Skin of body (tissue), 2 donors: ENCODE data around the gene ZDHHC11B. TPM values are rescaled to one million over a fixed set of nuclear protein-coding genes. Genes with fewer than 3 reads are reported as not detected.

Experiments used
- DNase-seq: peaks from one replicate; lab custom pipeline; 2025; lab: John Stamatoyannopoulos, UW
- total RNA-seq: library from RNA; depleted of rRNA; stranded (reverse); fragments of >200 nt; gene quantifications from one replicate; pipeline ENCODE4 v1.2.3, GENCODE V29; 2014

ZDHHC11B gene
- total RNA-seq, 1 donor from 2014 or later, result 0.89 TPM

GRCh38 chr5:662751-663435, 121.6 kb downstream of the ZDHHC11B start:
- no peak for DNase-seq

DNA sequence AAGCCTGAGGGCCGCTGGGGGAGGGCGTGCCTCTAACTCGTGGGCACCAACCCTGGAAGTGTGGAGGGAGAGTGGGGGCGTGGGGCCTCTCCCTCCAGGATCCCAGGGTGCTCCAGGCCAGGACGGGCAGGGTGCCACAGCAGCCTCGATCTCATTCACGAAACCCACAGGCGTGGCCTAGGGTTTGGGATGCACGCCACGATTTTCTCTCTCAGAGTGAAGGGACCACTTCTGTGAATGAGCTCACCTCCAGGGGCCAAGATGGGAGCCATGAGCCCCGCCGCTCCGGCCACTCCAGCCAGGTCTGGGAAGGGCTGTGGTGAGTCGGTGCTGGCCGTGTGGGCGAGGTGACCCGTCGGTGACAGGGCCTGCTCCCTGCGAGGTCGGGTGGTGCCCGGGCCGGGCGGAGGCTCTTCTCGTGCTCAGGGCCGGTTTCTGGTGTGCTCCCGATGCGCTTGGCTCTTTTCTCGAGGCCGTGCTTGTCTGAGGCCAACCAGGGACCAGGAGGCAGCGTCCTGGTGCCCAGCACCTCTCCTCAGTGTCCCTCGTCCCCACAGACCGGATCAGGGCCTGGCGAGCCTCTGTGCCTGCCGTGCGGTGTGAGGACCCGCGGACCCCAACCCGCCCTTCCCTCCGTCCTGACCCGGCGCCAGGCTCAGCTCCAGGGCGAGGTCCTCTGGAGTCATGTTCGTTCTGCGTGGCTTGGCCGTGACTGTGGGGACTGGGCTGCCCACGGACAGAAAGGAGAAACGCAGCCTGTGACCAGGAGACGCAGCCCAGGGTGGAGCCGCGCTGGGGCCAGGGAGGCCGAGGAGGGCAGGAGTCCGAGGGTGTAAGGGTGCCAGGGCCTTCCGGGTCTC, 122.4 kb downstream of the ZDHHC11B start:
- no peak for DNase-seq

DNA sequence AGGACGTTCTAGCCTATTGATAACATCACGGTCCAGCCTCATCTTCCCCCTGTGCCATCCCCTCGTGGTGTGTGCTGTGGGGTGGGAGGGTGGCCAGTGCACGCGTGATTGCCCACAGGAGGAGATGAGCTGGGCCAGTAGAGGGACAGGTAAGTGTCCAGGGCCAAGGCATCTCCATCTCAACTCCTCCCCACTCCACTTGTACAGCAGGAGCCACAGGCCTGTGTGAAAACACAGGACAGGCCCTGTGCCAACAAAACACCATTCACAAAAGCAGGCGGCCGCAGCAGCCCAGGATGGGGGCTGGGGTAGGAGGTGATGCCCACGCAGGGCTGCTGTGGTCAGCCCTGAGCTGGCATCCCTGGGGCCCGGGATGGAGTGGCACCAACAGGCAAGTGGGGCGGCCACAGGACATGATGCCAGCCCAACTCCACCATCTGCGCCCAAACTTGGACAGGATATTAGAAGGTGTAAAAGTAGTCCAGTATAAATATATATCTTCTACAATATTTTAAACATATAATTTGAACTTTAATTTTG, 124.0 kb downstream of the ZDHHC11B start:
- no peak for DNase-seq

Other genes with a start within 250 kb of the ZDHHC11B start
- 4.4 TPM for gene CEP72, start 172.4 kb downstream of the ZDHHC11B start, total RNA-seq
- 1.1 TPM for gene TPPP, start 91.4 kb downstream of the ZDHHC11B start, total RNA-seq
- gene ZDHHC11, start 66.3 kb upstream of the ZDHHC11B start, total RNA-seq, result 4.1 TPM
- gene BRD9, start 108.1 kb upstream of the ZDHHC11B start, total RNA-seq, result 33.9 TPM
- gene TRIP13, start 108.2 kb upstream of the ZDHHC11B start, total RNA-seq, result 6.5 TPM
- gene NKD2, start 224.1 kb upstream of the ZDHHC11B start, total RNA-seq, result 12.7 TPM